ENCODE results near the gene FBLN2.

Gene FBLN2

GRCh38 chr3:13608969-13609725 lies 60.2 kb downstream of the FBLN2 start:
- DNase-seq: no peak

DNA sequence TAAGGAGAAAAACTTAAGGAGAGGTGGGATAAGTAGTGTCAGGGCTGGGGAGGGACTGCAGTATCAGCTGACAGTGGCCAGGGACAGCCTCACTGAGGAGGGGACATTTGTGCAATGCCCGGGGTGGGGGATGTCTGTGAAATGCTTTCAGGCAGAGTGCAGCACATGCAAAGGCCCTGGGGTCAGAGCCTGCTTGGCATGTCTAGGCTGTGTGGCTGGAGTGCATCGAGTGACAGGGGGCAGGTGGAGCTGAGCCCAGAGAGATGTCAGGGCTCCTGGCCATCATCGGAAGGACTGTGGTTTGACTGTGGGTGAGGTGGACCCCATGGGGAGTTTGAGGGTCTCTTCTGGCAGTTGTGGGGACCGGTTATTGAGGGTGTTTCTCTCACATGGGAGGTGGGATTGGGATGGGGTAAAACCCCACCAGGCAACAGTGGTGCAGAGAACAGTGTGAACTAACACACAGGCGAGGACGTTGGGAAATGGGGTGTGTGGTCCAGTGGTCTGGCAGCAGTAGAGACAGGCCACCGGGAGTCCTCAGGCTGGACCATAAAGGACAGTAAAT lies 61.2 kb downstream of the FBLN2 start:
- DNase-seq: no peak

DNA sequence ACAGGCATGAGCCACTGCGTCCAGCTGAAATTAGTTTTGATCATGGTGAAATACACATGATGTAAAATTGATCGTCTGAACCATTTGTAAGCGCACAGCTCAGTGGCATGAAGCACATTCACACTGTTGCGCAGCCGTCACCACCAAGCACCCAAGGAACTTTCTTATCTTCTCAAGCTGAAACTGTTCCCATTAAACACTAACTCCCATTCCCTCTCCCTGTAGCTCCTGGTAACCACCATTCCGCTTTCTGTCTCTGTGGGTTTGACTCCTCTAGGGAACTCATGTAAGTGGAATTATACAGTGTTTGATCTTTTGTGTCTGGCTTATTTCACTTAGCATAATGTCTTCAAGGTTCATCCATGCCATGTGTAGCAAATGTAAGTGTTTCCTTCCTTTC lies 62.3 kb downstream of the FBLN2 start:
- no peak for DNase-seq

- DNase-seq: no peak
These were observed 63.9 kb downstream of the FBLN2 start for GRCh38 chr3:13612829-13613228.

DNA sequence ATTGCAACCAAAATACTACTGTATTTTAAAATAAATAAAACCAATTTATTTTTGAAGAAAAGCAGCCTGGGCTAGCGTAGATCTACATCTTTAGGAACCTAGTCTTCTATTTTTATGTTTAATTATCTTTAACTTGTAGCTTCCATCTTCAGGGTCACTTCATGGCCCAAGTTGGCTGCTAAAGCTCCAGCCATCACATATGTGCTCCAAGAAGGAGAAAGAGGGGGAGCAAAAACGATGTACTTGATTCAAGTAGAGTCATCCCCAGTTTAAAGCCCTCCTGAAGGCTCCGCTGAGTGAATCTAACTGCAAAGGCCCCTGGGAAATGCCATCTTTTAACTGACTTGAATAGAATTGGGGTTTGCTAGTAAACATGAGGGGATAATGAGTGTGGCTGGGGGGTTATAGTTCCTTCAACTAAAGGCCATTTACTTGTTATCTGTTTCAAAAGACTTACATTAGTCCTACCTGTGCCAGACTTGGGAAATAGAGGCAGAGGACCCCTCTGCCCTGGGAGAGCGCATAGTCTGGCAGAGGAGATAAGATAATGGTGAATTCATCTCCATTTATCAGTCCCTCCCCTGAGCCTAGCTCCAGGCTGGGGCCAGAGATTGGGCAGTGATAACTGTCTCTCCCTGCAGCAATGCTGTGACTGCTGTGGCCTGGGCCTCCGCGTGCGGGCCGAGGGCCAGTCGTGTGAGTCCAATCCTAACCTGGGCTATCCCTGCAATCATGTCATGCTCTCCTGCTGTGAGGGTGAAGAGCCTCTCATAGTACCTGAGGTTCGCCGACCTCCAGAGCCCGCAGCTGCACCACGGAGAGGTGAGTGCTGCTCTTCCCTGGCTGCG lies 64.6 kb downstream of the FBLN2 start:
- DNase-seq: no peak

- no peak for DNase-seq
These were observed 65.7 kb downstream of the FBLN2 start for GRCh38 chr3:13614607-13615006.

DNA sequence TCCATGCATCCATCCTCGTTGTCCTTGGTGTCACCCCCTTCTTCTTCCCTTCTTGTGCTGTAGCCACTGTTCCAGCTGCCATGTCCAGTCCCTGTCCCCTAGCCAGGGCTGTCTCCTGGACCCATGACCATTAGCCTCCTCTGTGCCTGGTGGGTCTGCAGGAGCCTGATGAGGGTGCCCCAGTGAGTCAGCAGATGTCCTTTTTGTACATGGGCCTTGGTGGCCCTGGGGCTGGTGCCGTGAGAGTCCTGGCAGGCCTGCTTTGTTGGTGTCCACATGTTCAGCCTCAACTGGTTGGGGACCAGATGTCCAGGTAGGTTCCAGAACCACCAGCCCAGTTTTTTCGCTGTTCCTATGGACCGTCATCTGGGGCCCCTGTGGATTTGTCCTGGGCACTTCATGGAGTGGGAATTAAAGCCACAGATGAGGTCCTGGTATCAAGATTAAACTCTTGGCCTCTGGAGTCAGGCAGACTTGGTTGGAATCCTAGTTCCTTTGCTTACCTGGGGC lies 66.1 kb downstream of the FBLN2 start:
- no peak for DNase-seq

DNA sequence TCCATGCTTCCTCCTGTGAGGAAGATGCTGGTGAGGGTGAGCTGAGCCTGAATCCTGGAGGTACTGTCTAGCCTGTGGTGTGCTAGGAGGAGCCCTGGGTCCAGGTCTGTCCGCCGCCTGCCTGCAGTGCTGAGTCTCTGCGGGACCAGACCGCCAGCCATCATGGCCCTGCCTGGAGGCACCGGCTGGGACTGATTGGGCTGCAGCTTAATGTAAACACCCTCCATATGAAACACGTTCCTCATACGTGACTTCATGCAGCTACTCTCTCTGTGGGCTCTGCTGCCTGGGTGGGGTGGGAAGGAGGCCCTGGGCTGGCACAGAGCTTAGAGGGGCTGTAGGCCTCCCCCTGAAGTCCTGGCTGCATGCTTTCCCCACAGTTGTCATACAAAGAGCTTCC lies 67.4 kb downstream of the FBLN2 start:
- DNase-seq: no peak

DNA sequence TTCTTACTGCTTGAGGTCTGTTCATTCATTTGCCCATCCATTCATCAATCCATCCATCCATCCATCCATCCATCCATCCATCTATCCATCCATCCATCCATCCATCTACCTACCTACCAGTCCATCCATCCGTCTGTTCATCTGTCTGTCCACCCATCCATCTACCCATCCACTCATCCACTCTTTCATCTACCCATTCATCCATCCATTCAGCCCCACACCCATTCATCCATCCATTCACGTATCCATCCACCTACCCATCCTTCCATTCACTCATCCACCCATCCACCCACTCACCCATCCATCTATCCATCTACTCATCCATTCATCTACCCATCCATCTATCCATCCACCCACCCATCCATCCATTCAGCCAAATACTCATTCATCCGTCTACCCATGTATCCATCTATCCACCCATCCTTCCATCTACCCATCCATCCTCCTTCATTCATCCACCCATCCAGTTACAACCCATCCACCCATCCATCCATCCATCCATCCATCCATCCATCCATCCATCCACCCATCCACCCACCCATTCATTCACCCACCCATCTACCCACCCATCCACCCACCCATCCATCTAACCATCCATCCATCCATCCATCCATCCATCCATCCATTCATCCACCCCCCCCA lies 68.3 kb downstream of the FBLN2 start:
- no peak for DNase-seq

DNA sequence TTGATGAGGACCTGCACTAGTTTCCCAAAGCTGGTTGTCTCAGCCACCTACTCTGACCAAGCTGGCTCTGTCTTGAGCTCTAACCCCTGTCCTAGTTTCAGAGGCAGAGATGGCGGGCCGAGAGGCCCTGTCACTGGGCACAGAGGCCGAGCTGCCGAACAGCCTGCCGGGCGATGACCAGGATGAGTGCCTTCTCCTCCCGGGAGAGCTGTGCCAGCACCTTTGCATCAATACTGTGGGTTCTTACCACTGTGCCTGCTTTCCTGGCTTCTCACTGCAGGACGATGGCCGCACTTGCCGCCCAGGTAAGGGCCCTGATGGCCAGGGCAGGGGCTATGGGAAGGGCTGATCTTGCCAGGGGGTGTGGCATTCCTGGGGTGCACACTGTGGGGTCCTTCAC lies 69.1 kb downstream of the FBLN2 start:
- DNase-seq: no peak

DNA sequence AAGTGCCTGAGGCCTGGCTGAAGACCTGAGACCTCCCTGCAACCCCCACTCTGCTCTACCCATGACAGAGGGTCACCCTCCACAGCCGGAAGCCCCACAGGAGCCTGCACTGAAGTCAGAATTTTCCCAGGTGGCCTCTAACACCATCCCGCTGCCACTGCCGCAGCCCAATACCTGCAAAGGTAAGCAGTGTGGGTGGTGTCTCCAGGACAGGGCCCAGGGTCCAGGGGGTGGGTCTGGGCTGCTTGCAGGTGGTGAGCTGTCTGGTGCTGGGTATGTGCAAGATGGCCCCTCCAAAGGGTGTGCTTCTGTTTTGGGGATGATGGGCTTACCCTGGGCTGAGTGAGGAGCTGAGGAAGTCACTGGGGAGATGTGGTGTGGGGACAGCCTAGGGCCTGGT lies 69.9 kb downstream of the FBLN2 start:
- DNase-seq: no peak

DNA sequence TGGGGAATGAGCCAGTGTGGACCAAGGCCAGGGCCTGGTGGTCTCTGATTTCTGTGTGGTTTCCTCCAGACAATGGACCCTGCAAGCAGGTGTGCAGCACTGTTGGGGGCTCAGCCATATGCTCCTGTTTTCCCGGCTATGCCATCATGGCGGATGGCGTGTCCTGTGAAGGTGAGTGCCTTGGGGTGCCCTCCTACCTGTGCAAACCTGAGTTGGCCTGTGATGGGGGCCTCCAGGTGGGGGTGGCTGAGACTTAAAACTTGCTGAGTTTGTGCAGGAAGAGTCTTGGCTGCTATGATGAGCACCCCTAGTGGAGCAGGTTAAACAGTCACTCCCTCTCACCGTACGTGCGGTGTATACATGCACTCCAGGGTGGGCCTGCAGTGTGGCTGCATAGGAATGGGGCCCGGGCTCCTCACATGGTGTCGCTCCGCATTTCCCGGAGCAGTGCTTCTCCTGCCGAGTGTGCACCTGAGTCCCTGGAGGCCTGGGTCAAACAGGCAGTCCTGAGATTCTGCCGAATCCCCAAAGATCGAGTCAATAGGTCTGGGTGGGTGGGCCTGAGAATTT lies 70.8 kb downstream of the FBLN2 start:
- no peak for DNase-seq

GRCh38 chr3:13620281-13620680 lies 71.4 kb downstream of the FBLN2 start:
- no peak for DNase-seq

DNA sequence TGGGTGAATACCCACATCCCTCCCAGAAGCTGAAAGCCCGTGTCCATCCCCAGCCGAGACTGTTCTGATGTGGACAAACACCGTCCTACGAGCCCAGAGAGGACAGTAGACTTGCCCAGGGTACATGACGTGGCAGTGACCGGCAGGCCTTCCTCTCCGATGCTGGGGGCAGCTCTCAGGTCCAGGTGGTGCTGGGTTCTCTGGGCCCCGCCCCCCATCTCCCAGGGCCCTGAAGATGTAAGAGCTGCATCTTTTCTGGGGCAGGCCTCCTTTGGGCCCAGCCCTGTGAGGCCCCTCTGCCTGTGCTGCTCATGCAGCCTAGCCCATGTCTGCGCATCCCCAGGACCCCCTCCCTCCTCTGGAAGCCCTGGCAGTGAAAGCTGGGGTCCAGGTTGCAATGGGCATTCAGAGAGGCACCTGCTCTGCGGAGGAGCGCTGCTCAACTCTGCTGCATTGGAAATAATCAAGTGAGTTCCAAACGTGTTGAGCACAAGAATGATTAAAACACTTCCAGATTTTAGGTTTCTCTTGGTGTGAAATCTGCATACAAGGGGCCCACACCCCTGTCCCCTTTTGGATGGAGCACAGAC lies 71.9 kb downstream of the FBLN2 start:
- no peak for DNase-seq

- no peak for DNase-seq
These were observed 72.7 kb downstream of the FBLN2 start for GRCh38 chr3:13621381-13622221.

- no peak for DNase-seq
These were observed 73.4 kb downstream of the FBLN2 start for GRCh38 chr3:13622356-13622755.

GRCh38 chr3:13623101-13623654 lies 74.3 kb downstream of the FBLN2 start:
- no peak for DNase-seq

GRCh38 chr3:13624021-13624420 lies 75.1 kb downstream of the FBLN2 start:
- no peak for DNase-seq

- DNase-seq: no peak
These were observed 75.8 kb downstream of the FBLN2 start for GRCh38 chr3:13624671-13625125.

DNA sequence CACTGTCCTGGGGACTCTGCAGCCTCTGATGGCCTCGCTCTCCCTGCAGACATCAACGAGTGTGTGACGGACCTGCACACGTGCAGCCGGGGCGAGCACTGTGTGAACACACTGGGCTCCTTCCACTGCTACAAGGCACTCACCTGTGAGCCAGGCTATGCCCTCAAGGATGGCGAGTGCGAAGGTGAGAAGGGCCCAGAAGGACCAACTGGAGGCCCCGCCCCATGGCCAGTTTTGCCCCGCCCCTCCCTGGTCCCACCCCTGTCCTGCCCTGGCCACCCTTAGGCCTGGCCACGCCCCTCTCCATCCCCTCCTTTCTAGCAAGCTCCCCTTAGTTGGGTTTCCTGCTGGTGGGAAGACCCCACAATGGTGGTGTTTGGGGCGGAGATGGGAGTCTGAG lies 77.5 kb downstream of the FBLN2 start:
- DNase-seq: no peak

DNA sequence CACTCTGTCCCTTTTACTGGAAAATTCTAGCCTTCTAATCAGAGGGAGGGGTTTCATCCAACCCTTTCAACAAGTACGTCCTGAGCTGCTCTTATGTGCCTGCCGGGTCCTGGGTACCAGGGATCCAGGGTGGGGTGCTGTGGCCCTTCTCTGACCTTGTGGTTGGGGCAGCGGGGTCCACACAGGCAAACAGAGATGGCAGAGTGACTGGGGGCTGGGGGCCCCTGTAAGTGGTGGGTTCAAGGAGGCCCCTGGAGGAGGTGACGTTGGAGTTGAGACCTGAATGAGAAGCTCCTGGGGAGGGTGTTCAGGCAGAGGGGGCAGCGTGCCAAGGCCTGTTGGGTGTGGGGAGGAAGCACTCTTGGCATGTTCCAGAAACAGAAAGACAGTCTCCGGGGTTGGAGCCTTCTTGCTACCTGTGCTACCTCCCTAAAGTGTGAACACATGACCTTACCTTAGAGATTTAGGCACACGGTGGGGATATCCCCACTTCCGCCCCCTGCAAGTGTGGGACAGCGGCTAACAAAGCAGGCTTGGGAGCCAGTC lies 78.1 kb downstream of the FBLN2 start:
- no peak for DNase-seq

All from midbrain (tissue), 1 donor.